ENCODE measurements around the gene TGFBI. TPM values are rescaled to one million over a fixed set of nuclear protein-coding genes. Genes with fewer than 3 reads are reported as not detected.

The TGFBI gene
- 386 and 430 TPM in 2 replicates for total RNA-seq

GRCh38 chr5:136028782-136029742 is at the start of gene TGFBI:
TGFBI (plus strand) TSS chr5:136028988; CDS start chr5:136029056, 68 bp downstream.

Small RNA genes lying within 50 kb of the gene (small RNA-seq; reads per million reads assigned to genes)
- 3.9 reads per million, percentile 90 among the genes with 10 or more reads in this experiment for gene VTRNA2-1

Other genes starting within 250 kb of the TGFBI start
- gene SLC25A48, start 194.3 kb upstream of the TGFBI start, total RNA-seq = not detected in 2 replicates
- gene IL9, start 133.1 kb upstream of the TGFBI start, total RNA-seq = not detected in 2 replicates
- not detected in 2 replicates for gene LECT2, start 74.0 kb upstream of the TGFBI start, total RNA-seq
- 55.5 and 66.1 TPM in 2 replicates for gene SMAD5, start 103.9 kb downstream of the TGFBI start, total RNA-seq
- gene SMIM32, start 164.2 kb downstream of the TGFBI start, total RNA-seq = not detected in 2 replicates